ENCODE data around the gene KXD1.
"Not testable (repeated sequence)": the region's sequence is repeated elsewhere in the genome, so short reads cannot be mapped to it uniquely, and the experiment has no call there.

DNA sequence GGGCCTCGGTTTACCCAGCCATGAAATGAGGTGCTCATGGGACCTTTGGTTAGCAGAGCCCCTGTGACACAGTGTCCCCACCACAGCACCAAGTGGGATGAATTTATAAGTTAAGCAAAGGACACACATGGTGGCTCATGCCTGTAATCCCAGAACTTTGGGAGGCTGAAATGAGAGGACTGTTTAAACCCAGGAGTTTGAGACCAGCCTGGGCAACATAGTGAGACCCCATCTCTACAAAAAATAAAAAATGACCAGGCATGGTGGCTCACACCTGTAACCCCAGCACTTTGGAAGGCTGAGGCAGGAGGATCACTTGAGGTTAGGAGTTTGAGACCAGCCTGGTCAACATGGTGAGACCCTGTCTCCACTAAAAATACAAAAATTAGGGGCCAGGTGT is 17.5 kb upstream of the KXD1 start:
- TF ChIP-seq EZH2 (IDR thresholded peaks at IDR 0.05; ENCODE audit: insufficient read depth, poor library complexity, severe bottlenecking); EZH2phosphoT487 (IDR thresholded peaks at IDR 0.05; ENCODE audit: insufficient read depth, low read depth): not testable (repeated sequence)
